ENCODE measurements around the gene CDKN2B-AS1.

CDKN2B-AS1 gene

DNA sequence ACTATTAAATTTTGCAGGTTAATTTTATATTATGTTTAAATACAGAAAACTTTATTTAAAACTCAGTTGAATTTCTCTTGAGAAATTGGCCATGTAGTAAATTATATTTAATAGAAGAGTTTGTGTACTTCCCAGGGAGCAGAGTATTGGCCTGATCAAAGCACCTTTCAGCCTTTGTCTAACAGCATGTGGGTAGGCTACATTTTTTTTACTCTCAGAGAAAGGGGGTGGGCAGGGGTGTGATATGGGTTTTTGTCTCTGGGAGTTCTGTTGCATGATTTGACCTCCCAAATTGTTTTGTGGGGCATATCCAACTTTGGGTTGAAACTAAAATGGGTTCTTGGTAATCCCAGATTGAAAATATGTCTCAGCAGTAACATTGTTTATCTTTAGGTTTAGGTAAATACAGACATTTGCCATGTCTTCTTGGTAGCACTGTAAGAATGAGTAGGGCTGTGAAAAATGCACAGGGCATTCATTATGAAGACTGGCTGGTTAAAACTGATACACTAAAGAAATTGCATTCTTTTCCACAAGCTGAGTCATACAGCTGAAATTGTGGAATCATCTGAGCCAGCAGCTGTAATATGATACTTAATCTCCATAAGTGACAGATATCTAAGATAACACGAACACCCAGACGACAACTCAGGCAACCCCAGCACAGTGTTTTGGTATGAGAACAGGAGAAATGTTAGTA is 89.9 kb downstream of the CDKN2B-AS1 start:
- no peak for DNase-seq (ENCODE audit: low read depth in 2 of 2)

DNA sequence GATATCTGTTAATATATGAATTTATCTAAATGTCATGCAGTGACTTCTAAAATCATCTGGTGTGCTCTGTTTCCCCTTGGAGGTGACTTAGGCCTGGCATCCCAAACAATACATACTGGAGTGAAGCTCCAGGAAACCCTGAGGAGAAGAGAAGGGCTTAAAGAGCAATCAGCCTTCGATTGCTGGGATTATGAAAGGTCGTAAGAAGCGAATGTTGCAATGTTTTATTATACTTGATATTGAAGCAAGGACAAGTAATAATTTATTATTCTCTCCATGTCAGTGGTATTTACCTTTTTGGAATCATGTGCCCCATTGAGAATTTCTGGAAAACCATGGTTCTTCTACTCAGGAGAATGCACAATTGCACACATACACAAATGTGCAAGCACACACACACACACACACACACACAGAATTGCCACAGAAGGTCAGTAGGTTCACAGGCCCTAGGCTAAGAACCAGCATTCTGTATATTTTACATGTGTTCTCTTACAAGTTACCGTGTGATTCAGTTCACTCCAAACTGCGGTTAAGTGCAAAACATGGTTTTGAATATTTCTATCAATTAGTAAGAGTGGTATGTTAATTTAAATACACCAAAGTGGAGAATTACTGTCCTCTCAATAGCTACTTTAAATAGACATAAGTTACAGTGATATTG is 93.6 kb downstream of the CDKN2B-AS1 start:
- no peak for DNase-seq (ENCODE audit: low read depth in 2 of 2)

DNA sequence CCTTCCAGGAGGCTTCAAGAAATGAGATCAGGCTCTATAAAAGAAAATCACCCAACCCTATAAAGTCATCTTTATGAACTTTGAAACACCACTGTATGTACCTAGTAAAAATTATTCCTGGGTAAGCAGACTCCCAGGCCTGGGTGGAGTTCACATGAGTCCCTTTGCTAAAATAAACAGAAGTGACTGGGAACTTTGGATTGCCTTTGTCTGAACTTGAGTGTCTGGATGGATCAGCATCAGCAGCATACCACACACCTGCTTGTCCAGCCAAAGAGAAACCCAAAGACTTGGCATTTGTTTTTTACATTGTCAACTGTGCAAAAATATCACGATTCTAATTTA is 94.1 kb downstream of the CDKN2B-AS1 start:
- DNase-seq (ENCODE audit: low read depth in 2 of 2): no peak

DNA sequence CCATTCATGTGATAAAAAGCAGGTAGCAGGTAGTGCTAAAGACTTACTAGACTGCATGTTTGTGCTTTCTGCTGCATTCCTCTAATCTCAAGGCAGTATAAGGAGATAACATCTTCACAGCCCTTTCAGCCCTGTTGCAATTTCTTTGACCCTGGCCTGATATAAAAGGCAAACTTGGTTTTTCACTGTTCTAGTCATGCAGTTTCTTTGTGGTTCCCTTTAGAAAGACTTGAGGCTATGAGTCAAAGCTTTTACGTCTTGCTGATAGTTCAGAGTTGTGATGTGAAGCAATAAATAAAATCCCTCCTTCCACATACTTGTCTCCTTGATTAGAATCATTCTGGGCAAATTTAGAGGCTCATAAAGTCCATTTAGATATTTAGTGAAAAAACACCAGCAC is 103.1 kb downstream of the CDKN2B-AS1 start:
- DNase-seq (ENCODE audit: low read depth in 2 of 2): no peak

DNA sequence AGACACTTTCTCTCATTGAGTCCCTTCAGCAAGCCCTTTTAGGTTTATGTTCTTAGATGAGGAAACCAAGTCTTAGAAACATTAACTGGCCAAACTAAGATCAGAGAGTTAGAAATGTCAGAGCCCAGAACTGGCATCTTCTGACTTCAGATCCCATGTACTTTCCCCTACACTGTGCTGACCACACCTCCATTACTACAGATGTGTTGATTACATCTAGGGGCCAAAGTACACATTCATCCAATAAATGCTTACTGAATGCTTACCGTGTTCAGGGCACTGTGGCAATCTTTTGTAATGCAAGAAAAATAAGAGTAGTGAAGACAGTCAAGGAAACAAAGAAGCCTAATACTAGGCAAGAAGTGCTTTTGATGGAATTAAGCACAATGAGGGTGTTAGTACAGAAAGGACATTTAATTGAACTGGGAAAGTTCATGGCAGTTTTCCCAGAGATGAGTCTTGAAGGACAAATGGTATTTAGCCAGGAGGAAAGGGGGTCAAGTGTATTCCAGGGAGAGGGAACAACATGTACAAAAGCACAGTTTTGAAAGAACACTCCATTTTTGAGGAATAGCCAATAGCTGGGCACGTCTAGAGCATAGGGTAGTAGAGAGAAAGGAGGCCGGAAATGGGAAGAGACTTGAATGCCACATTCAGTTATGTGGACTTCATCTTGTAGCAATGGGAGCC is 104.2 kb downstream of the CDKN2B-AS1 start:
- no peak for DNase-seq (ENCODE audit: low read depth in 2 of 2)

DNA sequence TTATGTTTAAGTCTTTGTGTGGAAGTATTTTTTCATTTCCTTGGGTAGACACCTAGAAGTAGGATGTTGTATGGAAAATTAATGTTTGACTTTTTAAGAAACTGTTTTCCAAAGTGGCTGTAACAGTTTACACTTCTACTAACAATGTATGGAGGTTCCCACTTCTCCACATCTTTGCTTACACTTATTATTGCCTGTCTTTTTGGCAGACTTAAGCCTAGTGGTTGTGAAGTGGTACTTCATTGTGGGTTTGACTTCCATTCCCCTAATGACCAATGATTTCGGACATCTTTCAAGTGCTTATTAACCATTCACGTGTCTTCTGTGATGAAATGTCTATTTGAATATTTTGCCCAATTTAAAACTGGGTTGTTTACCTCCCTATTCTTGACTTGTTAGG is 106.0 kb downstream of the CDKN2B-AS1 start:
- DNase-seq (ENCODE audit: low read depth in 2 of 2): no peak

DNA sequence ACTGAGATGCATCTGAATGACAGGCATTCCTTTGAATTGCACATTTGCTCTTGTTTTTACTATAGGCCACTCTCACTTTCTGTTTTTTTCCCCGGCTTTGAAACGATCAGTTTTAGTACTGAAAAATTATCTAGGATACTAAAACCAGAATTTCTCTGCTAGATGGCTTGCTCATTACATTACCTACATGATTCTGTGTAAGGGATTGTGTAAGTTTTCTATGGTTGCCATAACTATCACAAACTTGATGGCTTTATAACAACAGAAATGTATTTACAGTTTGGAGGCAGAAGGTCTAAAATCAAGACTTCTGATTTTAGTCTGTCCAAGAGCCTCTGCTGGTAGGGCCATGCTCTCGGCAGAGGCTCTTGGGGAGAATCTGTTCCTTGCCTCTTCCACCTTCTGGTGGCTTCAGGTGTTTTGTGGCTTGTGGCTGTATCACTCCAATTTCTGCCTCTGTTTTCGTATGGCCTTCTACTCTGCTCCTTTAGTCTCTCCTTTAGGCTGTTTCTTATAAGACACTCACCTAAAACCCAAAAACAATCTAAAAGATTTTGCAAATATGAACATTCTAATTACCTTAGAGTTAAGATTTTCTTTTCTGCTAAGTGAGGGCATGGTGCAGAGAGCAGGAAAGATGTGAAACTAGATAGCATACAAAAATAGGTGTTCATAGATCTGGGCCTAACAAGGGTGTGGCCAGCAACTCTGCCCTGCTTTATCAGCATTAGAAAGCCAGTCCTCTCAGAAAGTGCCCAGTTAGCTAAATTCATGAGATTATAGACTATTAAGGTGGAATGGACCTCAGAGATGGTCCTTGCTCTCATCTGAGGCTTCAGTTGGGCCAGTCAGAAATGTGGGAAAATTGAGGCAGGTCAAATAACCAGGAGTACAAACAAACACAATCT is 107.8 kb downstream of the CDKN2B-AS1 start:
- DNase-seq (ENCODE audit: low read depth in 2 of 2): no peak

DNA sequence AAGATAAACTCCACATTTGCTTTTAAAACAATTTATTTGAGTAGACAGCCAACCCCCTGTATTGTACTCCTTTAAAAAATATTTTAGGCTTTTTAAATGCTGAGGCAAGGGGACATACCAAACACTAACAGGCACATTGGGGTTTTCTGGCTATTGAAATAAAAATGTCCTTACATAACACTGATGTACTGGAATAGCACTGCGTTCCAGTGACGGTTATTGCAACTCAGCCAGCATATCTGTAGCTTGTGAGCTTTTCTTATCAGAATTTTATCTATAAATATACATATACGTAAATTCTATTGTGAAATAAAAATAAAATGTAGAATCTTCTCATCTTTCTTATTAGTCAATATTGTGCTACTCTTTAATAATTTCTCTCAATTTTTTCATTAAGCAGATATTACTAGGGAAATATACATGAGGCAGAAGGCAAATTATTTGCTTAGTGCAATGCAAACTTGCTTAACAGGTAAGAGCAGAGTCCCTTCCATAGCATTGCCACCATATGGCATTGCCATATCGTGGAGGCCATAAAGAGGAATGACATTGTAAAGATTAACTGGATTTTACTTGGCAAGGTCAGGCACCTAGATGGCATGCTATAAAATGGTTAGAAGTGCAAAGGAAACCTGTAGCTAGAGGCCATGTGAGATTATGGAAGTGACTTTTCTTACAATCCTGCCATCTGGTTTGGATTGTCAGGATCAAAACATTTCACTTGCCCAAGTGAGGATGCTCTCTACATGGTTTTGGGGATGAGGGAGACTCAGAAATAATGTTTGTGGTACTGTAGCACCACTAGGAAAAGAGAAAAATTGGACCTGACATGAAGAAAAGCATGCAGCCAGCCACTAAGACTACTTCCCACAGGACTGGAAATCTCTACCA is 109.3 kb downstream of the CDKN2B-AS1 start:
- DNase-seq (ENCODE audit: low read depth in 2 of 2): no peak

DNA sequence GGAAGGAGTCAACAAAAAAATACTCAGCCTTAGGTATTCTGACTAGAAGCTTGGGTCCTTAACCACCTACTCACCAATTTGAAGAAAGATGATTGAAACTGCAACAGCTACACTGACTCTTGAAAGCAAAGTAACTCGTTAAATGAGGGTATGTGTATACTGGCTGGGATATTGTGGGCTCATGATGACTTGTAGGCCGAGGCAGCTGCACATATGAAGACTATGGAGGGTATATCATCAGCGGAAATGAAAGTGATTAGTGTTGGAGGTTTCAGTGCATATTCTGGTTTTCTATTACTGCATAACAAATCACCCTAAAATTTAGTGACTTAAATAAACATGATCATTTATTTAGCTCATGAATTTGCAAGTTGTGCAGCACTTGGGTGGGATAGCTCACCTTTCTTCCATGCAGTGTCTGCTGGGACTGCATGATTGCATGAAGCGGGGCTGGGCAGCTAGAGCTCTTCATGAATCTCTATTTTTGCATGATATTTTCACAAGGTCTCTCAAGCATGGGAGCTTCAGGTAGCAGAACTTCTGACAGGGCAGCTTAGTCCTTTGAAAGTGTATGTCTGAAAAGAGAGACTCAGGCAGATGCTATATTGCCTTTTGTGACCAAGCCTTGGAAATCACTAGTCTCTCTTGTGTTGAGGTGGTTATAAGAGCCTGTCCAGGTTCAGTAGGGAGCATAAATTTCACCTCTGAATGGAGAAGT is 110.6 kb downstream of the CDKN2B-AS1 start:
- no peak for DNase-seq (ENCODE audit: low read depth in 2 of 2)

DNA sequence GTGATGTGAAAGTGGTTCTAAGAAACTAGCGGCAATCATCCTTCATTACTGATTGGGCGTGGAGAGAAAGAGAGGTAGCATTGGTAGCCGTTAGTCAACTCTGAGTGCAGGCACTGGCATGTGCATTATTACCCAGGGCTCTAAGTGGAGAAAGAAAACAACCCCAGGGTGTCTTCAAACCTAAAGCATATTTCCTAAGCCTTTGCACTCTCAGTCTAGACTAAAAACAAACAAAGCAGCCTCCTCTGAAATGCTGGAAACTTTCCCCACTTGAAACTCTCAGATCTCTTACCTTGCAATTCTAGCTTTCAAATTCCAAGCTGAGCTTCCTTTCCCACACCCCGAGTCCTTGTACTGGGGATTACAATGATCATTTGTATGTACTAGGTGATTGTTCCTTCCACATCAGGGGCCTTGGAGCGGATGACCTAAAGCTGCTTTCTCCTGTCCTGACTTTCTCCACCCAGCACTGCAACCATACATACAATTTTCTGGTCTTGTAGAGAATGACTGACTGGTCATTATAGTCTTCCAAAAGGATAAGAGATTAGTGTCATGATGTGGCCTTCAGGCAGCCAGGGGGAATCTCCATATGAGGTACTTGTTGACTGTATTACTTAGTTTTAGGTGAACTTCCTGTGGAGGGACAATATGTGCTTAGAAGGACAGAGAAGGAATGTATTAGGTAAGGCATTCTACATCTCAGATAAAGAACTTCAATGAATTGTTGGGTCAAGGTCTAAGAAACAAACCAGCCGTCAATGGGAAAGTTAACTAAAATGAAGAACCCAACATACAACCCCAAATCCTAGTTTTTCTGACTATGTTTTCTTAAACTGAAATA is 112.8 kb downstream of the CDKN2B-AS1 start:
- DNase-seq (ENCODE audit: low read depth in 2 of 2): no peak

DNA sequence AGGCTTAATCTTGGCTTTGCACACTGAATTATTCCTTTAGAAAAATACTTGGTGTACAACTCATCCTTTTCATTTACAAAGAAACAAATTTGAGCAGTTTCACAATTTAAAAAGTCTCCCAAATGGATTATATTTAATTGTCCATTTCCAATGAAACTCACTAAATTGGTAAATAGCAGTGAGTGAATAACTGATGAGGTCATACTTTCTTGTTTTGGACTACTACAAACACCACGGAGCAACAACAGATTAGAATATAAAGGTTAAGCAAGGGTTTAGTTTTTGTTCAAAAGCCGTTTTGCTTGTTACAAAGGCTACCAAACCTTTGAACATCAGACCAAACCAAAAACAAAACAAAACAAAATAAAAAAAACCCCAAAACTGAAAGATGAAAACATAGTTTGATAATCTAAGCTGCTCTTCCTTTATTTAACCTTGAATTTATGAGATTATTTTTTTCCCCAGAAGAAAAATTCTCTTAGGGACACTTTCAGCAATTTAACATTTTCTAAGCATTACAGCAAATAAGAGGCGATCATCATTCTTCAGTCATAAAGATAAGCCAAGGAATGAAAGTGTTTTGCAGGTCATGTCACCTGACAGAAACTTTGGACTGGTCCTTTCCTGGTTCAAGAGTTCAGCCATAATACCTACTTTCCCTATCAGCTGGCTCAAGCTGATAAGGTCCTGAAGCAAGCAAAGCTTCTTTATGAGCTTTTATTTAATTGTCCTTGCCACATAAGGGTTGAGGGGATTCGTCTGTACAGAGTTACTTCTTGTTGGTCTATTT is 114.2 kb downstream of the CDKN2B-AS1 start:
- no peak for DNase-seq (ENCODE audit: low read depth in 2 of 2)

DNA sequence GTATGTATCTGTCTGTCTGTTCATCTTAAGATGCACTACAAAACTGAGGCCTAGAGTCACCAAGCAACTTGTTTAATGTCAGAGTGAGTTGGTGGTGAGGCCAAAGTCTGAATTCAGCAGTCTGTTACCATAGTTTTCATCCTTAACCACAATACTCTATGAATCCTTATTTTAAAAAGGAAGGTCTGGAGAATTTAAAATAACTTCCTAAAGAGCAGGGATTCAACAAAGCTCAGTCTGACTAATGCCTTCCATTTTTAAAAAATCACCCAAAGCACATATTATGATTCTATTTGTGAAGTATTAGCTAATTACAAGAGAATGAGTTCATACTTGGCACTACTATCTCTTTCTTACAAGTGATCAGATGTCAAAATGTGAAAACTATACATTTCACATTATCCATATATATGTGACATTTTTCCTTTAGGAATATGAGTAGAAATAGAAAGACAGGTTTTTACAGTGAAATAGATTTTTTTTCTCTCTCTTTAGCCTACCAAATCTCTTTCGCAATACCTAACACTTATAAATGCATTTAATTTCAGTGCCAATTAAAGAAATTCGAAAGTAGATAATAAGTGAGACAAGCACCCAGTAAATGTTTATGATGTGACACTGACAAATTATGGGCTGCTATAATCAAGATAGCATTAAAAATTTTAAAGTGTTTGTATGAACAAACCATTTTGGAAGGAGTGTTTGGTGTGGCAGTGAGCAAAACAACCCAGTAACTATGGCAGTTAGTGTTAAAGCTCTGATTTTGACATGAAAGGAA is 116.8 kb downstream of the CDKN2B-AS1 start:
- no peak for DNase-seq (ENCODE audit: low read depth in 2 of 2)

DNA sequence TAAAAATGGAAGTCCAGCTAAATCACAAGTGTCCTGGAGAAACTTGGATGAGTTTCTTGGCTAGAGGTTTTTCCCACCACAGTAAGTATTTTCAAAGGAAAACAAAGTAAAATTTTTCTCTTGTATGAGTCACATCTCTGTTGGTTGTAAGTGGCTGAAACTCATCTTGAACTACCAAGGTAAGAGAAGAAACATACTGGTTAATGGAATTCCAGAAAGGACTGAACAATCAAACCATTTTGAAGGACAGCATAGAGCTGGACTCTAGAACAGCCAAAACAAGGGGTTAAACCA is 117.3 kb downstream of the CDKN2B-AS1 start:
- no peak for DNase-seq (ENCODE audit: low read depth in 2 of 2)

DNA sequence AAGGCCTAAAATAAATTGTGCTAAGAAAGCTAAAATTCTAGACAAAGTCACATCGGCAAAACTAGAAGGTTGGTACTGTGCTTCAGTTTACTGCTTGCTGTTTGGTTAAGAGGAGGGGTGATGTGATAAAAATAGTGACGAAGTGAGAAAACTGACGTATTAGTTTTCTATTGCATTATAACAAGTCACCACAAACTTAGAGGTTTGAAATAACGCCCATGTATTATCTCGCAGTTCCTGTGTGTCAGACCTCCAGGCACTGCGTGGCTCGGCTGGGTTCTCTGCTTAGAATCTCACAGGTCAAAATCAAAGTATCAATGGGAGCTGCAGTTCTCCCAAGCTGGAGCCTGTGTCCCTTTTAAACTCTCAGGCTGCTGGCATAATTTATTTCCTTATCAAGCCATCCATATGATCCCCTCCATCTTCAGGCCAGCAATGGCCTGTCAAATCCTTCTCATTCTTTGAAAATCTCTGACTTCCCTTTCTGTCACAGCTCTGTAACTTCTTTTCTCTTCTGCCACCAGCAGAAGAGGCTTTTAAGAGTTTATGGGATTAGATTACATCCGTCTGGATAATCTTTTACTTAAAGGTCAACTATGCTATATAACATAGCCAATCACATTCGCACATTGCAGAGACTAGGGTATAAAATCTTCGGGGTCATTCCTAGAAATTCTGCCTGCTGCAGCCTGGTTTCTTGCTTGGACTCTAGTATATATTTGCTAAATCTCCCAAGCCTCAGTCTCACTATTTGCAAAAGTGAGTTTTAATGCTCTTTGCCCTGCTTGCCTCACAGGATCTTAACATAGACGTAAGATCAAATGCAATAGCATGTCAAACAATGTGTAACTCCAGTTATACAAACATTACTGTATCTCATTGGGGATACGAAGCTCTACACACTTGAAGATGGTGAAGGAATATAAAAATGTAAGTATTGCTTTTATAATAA is 118.6 kb downstream of the CDKN2B-AS1 start:
- no peak for DNase-seq (ENCODE audit: low read depth in 2 of 2)

DNA sequence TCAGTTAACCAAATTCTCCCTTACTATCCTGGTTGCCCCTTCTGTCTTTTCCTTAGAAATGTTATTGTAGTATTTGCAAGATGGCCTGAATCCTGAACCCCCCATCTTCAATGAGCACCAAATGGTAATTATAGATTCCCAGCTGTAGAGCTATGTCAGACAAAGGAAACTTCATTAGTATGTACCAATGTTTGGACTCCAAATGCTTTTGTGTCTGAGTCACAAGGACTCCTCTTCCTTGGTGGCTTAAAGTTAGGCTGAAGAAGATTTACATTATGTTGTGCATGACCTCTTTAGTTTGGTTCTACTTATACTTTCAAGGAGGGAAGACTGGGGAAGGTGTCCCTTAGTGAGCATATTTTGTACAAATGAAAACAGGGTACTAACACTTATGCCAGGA is 120.4 kb downstream of the CDKN2B-AS1 start:
- no peak for DNase-seq (ENCODE audit: low read depth in 2 of 2)

DNA sequence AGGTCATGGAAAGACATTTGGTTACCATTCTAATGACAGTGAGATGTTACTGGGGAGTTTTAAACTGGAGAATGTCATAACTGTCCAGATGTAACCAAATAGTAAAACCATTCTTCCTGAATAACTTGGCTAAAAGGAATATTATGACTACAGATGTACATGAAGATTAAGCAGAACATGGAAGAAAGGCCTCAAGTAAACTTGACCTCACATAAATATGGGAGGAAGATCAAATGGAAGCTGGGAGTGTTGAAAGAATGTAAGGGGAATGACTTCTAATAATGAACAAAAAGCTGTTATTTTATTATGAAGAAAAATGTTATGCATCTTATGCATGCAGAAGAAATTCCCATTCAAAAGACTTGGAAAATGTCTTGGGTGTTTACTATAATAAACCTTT is 122.2 kb downstream of the CDKN2B-AS1 start:
- DNase-seq (ENCODE audit: low read depth in 2 of 2): no peak
